SHP77 (cell line): ENCODE data around the gene LDHD.

Experiments used
- DNase-seq, 2 experiments: peaks; one replicate each; lab custom pipeline; 2025; lab: John Stamatoyannopoulos, UW

The LDHD gene

GRCh38 chr16:75062135-75062975, 54.2 kb downstream of the LDHD start:
- no peak for DNase-seq
